BJ (cell line): ENCODE results near the gene GUCY1A1. TPM values are rescaled to one million over a fixed set of nuclear protein-coding genes. Genes with fewer than 3 reads are reported as not detected.

Experiments used
- CTCF ChIA-PET: fragments of 350-600 bp; formaldehyde crosslinking; extraction: SDS; loops from one replicate; lab custom pipeline; 2021; ENCODE audit warnings: antibody characterized with exemption, inconsistent platforms; lab: Yijun Ruan, JAX
- POLR2A ChIA-PET: fragments of 300-600 bp; sonication (Branson Sonifier 250); formaldehyde crosslinking; extraction: SDS; loops from one replicate; lab custom pipeline; 2021; ENCODE audit warnings: antibody characterized with exemption; lab: Charles Lee
- DNase-seq: peaks from one replicate; pipeline ENCODE4 v3.0.0-alpha.2; 2011; ENCODE audit warnings: low read depth
- H3K27me3 ChIP-seq: 2 replicates; pipeline ENCODE4 v1.6.0; 2011; ENCODE audit warnings: low read length; ENCODE audit not compliant: control insufficient read depth, insufficient read depth
- H3K36me3 ChIP-seq: 2 replicates; pipeline ENCODE4 v1.5.1; 2011; ENCODE audit warnings: low read length; ENCODE audit not compliant: control insufficient read depth, insufficient read depth
- H3K4me3 ChIP-seq: 2 replicates; pipeline ENCODE4 v1.5.1; 2011; ENCODE audit warnings: low read depth, mild to moderate bottlenecking, control low read depth, low read length
- CTCF ChIP-seq: IDR thresholded peaks from 2 replicates; pipeline ENCODE4 v1.5.1; 2011; ENCODE audit warnings: low read depth, mild to moderate bottlenecking, control low read depth, inconsistent platforms, low read length, moderate library complexity; ENCODE audit not compliant: insufficient read depth
- polyA plus RNA-seq: library from polyadenylated mRNA; depleted of rRNA; stranded (reverse); fragments of >200 nt; gene quantifications from 2 replicates; pipeline ENCODE4 v1.2.3, GENCODE V29; 2011

Gene GUCY1A1
- polyA plus RNA-seq, 1 experiment: 0.23 TPM

- CTCF ChIA-PET: interaction anchor here (0.6 kb wide), 1 partner anchor 156 kb away, joined by 3 read pairs; no protein-coding TSS in a partner anchor
- H3K4me3 ChIP-seq: no peak overlapping the region
- TF ChIP-seq CTCF: no peak
- H3K27me3 ChIP-seq: no peaks in the 10 kb centered on the region
- no peak for DNase-seq
- no peaks in the 10 kb centered on the region for H3K36me3 ChIP-seq
- POLR2A ChIA-PET: no interaction called here
These were observed 13.6 kb upstream of the GUCY1A1 start for GRCh38 chr4:155653052-155653451.

- no peak for DNase-seq
- H3K27me3 ChIP-seq: no peaks in the 10 kb centered on the region
- CTCF ChIA-PET: no interaction called here
- TF ChIP-seq CTCF: no peak
- POLR2A ChIA-PET: no interaction called here
- H3K36me3 ChIP-seq: no peaks in the 10 kb centered on the region
- H3K4me3 ChIP-seq: no peak overlapping the region
These were observed 10.6 kb upstream of the GUCY1A1 start for GRCh38 chr4:155656025-155656424.

- H3K36me3 ChIP-seq: no peaks in the 10 kb centered on the region
- no peak for TF ChIP-seq CTCF
- ChIA-PET POLR2A (no interaction called here), CTCF (no interaction called here)
- H3K4me3 ChIP-seq: no peak overlapping the region
- DNase-seq: peak; percentile 26
- no peaks in the 10 kb centered on the region for H3K27me3 ChIP-seq
These were observed 9.5 kb upstream of the GUCY1A1 start for GRCh38 chr4:155657169-155657568.

- Histone ChIP-seq H3K4me3 (no peak overlapping the region), H3K36me3 (no peaks in the 10 kb centered on the region), H3K27me3 (no peaks in the 10 kb centered on the region)
- POLR2A ChIA-PET: no interaction called here
- no peak for TF ChIP-seq CTCF
- no peak for DNase-seq
- CTCF ChIA-PET: no interaction called here
These were observed 8.5 kb upstream of the GUCY1A1 start for GRCh38 chr4:155657985-155658680.

GRCh38 chr4:155658681-155659064 lies 8.0 kb upstream of the GUCY1A1 start:
- Histone ChIP-seq H3K36me3 (no peaks in the 10 kb centered on the region), H3K27me3 (no peaks in the 10 kb centered on the region; the same call in 1 of the 2 replicates), H3K4me3 (no peak overlapping the region)
- TF ChIP-seq CTCF: no peak
- POLR2A ChIA-PET: no interaction called here
- CTCF ChIA-PET: no interaction called here
- no peak for DNase-seq
